HepG2 (cell line): ENCODE data around the gene TTLL13. TPM values are rescaled to one million over a fixed set of nuclear protein-coding genes. Genes with fewer than 3 reads are reported as not detected.

Source experiments
- ATAC-seq: fragments of 200-7000 bp; cut with Tn5 transposase; 3 replicates; pipeline ENCODE4 v1.9.1; 2020; ENCODE audit warnings: mild to moderate bottlenecking, moderate library complexity
- BruUV-seq: library from RNA; stranded (reverse); fragments of 400-500 nt; replicated peaks from 2 replicates; lab custom pipeline; 2021; lab: Mats Ljungman, UMichigan
- CTCF ChIA-PET: fragments of 300-600 bp; formaldehyde crosslinking; extraction: SDS; loops from one replicate; lab custom pipeline; 2021; ENCODE audit warnings: low total read pairs, inconsistent platforms, low intra/inter-chr PET ratio; lab: Yijun Ruan, JAX
- POLR2A ChIA-PET: fragments of 350-600 bp; sonication (Branson Sonifier 250); formaldehyde crosslinking; loops from one replicate; lab custom pipeline; 2020; ENCODE audit warnings: antibody characterized with exemption, inconsistent platforms; lab: Yijun Ruan, JAX
- DNase-seq: peaks from one replicate; pipeline ENCODE4 v3.0.0-alpha.2; 2015; ENCODE audit warnings: low spot score
- FAIRE-seq: peaks from 3 replicates; lab custom pipeline; 2011; peaks lifted over from hg19 to GRCh38; lab: Jason Lieb, UNC
- H2AFZ ChIP-seq: one replicate; pipeline ENCODE4 v1.6.1; 2011; ENCODE audit warnings: low read length, inconsistent platforms
- H3K27ac ChIP-seq: fragments of 300-600 bp; 3 replicates; pipeline ENCODE4 v1.8.0; 2011; ENCODE audit warnings: mixed run types, mild to moderate bottlenecking, mixed read lengths, low read length, inconsistent platforms; ENCODE audit not compliant: insufficient read depth; ENCODE audit errors: extremely low read length
- H3K27me3 ChIP-seq, 2 experiments: fragments of 200-600 bp in 1 of 2; 2 replicates in 1 of 2; 3 replicates in 1 of 2; pipeline versions ENCODE4 v1.6.0 to v1.8.0; 2011; ENCODE audit warnings: low read length in 2 of 2, mild to moderate bottlenecking in 2 of 2, moderate library complexity in 2 of 2, inconsistent platforms in 1 of 2; ENCODE audit not compliant: insufficient read depth in 2 of 2, control insufficient read depth in 1 of 2
- H3K36me3 ChIP-seq, 2 experiments: fragments of 200-600 bp in 1 of 2; replicated peaks in 1 of 2; 2 replicates in 1 of 2; 3 replicates in 1 of 2; pipeline versions ENCODE4 v1.5.1 to v1.8.0; 2011; ENCODE audit warnings: low read length in 2 of 2, inconsistent platforms in 1 of 2; ENCODE audit not compliant: insufficient read depth in 2 of 2, control insufficient read depth in 1 of 2
- H3K4me1 ChIP-seq: 2 replicates; pipeline ENCODE4 v1.5.1; 2012; ENCODE audit warnings: low read length, inconsistent platforms; ENCODE audit not compliant: insufficient read depth
- H3K4me2 ChIP-seq: 2 replicates; pipeline ENCODE4 v1.6.0; 2011; ENCODE audit warnings: low read depth, low read length, inconsistent platforms
- H3K4me3 ChIP-seq, 3 experiments: fragments of 200-600 bp in 1 of 3; sonication (generic), shearing (Covaris generic) in 1 of 3; replicated peaks in 1 of 3; 2 replicates each; pipeline ENCODE4 v1.5.1; 2011 to 2016; ENCODE audit warnings: low read length in 3 of 3, inconsistent platforms in 2 of 3, low read depth in 2 of 3, mild to moderate bottlenecking in 2 of 3, control low read depth in 1 of 3, mixed read lengths in 1 of 3; ENCODE audit not compliant: insufficient read depth in 1 of 3
- H3K79me2 ChIP-seq: one replicate; pipeline ENCODE4 v1.6.1; 2011; ENCODE audit warnings: low read length, inconsistent platforms; ENCODE audit not compliant: insufficient read depth
- H3K9ac ChIP-seq: 2 replicates; pipeline ENCODE4 v1.6.0; 2011; ENCODE audit warnings: mild to moderate bottlenecking, low read depth, low read length, inconsistent platforms; ENCODE audit not compliant: insufficient read depth
- H3K9me3 ChIP-seq: 2 replicates; pipeline ENCODE4 v1.5.1; 2012; ENCODE audit warnings: mild to moderate bottlenecking, low read length
- H4K20me1 ChIP-seq: 2 replicates; pipeline ENCODE4 v1.6.0; 2011; ENCODE audit warnings: inconsistent platforms, mild to moderate bottlenecking, low read length, moderate library complexity; ENCODE audit not compliant: insufficient read depth
- CHD2 ChIP-seq: IDR thresholded peaks from 2 replicates; pipeline ENCODE4 v1.6.1; 2011; ENCODE audit warnings: low read depth, low read length, improper control_type of control experiment
- FIP1L1 ChIP-seq: fragments of 200-400 bp; formaldehyde crosslinking; IDR thresholded peaks from 2 replicates; pipeline ENCODE4 v1.6.1; 2018; ENCODE audit warnings: low read depth, mild to moderate bottlenecking, low read length, moderate library complexity, borderline replicate concordance; ENCODE audit not compliant: insufficient read depth
- FLYWCH1 ChIP-seq: sonication (generic); formaldehyde crosslinking; IDR thresholded peaks from 2 replicates; pipeline ENCODE4 v1.8.1; 2023; ENCODE audit warnings: mild to moderate bottlenecking, missing genetic modification reagents
- KDM3A ChIP-seq: IDR thresholded peaks from 2 replicates; pipeline ENCODE4 v1.6.1; 2018; ENCODE audit warnings: low read depth, missing compliant biosample characterization
- MAFK ChIP-seq, 2 experiments: IDR thresholded peaks in 1 of 2; conservative IDR thresholded peaks in 1 of 2; 2 replicates each; pipeline ENCODE4 v1.6.1; 2011; ENCODE audit warnings: improper control_type of control experiment in 2 of 2, low read length in 2 of 2
- MEF2D ChIP-seq: sonication (generic); formaldehyde crosslinking; IDR thresholded peaks from 2 replicates; pipeline ENCODE4 v1.5.1; 2020; ENCODE audit warnings: mild to moderate bottlenecking, missing genetic modification reagents
- MYC ChIP-seq: sonication (generic); formaldehyde crosslinking; IDR thresholded peaks from 2 replicates; pipeline ENCODE4 v1.9.0; 2021; ENCODE audit warnings: missing genetic modification reagents, borderline replicate concordance
- NFKBIZ ChIP-seq: IDR thresholded peaks from 2 replicates; pipeline ENCODE4 v1.6.1; 2018; ENCODE audit warnings: missing genetic modification reagents, missing compliant biosample characterization
- REL ChIP-seq: sonication (generic); formaldehyde crosslinking; conservative IDR thresholded peaks from 2 replicates; pipeline ENCODE4 v1.8.0; 2022; ENCODE audit warnings: mild to moderate bottlenecking, missing genetic modification reagents, moderate library complexity
- RELA ChIP-seq: sonication (generic); formaldehyde crosslinking; IDR thresholded peaks from 2 replicates; pipeline ENCODE4 v1.4.0; 2020; ENCODE audit warnings: missing genetic modification reagents
- TEAD2 ChIP-seq: sonication (generic); formaldehyde crosslinking; IDR thresholded peaks from 2 replicates; pipeline ENCODE4 v1.9.0; 2021; ENCODE audit warnings: missing genetic modification reagents
- ZBTB7A ChIP-seq: sonication (generic); formaldehyde crosslinking; IDR thresholded peaks from 2 replicates; pipeline ENCODE4 v1.8.0; 2022; ENCODE audit warnings: mild to moderate bottlenecking, missing genetic modification reagents
- ZNF12 ChIP-seq: sonication (generic); formaldehyde crosslinking; IDR thresholded peaks from 2 replicates; pipeline ENCODE4 v1.5.0; 2020; ENCODE audit warnings: missing genetic modification reagents
- ZNF256 ChIP-seq: sonication (generic); formaldehyde crosslinking; conservative IDR thresholded peaks from 2 replicates; pipeline ENCODE4 v1.4.0; 2020; ENCODE audit warnings: missing genetic modification reagents
- ZNF468 ChIP-seq: sonication (generic); formaldehyde crosslinking; IDR thresholded peaks from 2 replicates; pipeline ENCODE4 v1.8.0; 2022; ENCODE audit warnings: mild to moderate bottlenecking, moderate library complexity, missing genetic modification reagents
- ZNF546 ChIP-seq: sonication (generic); formaldehyde crosslinking; conservative IDR thresholded peaks from 2 replicates; pipeline ENCODE4 v1.8.1; 2023; ENCODE audit warnings: mild to moderate bottlenecking, missing genetic modification reagents
- WGBS: methylation state at CpG from one replicate; pipeline ENCODE4 v1.1.6; 2017; ENCODE audit warnings: low lambda C conversion rate; 5-methylcytosine and 5-hydroxymethylcytosine counted together
- in situ Hi-C: cut with HindIII; loops from 2 replicates; pipeline ENCODE4 v1.10.0; 2017; ENCODE audit warnings: low pct_unique_long_range_greater_than_20kb; ENCODE audit not compliant: extremely low pct_ligation_motif_present
- intact Hi-C: fragments of 100-400 bp; cut with micrococcal nuclease; formaldehyde crosslinking; loops from one replicate; pipeline ENCODE4 v1.10.0; 2022; ENCODE audit not compliant: unreplicated experiment
- polyA plus RNA-seq, 8 experiments: library from polyadenylated mRNA; depleted of rRNA in 3 of 8; stranded (reverse) in 7 of 8; unstranded in 1 of 8; fragments of >200 nt; fragmentation: Illumina TruSeq in 4 of 8; extraction: Trizol in 4 of 8; gene quantifications; 2 replicates each; pipeline versions ENCODE4 v1.2.1 to v1.2.3, GENCODE V29; 2011 to 2016; ENCODE audit warnings: low read depth in 4 of 8, missing spikeins in 1 of 8, mixed read lengths in 1 of 8; ENCODE audit not compliant: insufficient read depth in 1 of 8
- total RNA-seq, 5 experiments: library from RNA; depleted of rRNA; stranded (reverse); fragments of >200 nt; fragmentation: Illumina TruSeq; extraction: Trizol; gene quantifications; 2 replicates each; pipeline ENCODE4 v1.2.3, GENCODE V29; 2016; ENCODE audit warnings: low read depth in 1 of 5
- TF ChIP-seq, protein P1 (sequence below): sonication (generic); formaldehyde crosslinking; IDR thresholded peaks from 2 replicates; pipeline ENCODE4 v1.8.1; 2022; ENCODE audit warnings: low read depth, mild to moderate bottlenecking, missing genetic modification reagents
- TF ChIP-seq, protein P2 (sequence below): sonication (generic); formaldehyde crosslinking; IDR thresholded peaks from 2 replicates; pipeline ENCODE4 v1.4.0; 2020; ENCODE audit warnings: mild to moderate bottlenecking, missing genetic modification reagents

Gene TTLL13
- total and polyA plus RNA-seq, 2 of the 13 experiments (the other 11 are each of a cell fraction or from before 2014, with no cell fraction given): 0.07 to 0.29 TPM

DNA sequence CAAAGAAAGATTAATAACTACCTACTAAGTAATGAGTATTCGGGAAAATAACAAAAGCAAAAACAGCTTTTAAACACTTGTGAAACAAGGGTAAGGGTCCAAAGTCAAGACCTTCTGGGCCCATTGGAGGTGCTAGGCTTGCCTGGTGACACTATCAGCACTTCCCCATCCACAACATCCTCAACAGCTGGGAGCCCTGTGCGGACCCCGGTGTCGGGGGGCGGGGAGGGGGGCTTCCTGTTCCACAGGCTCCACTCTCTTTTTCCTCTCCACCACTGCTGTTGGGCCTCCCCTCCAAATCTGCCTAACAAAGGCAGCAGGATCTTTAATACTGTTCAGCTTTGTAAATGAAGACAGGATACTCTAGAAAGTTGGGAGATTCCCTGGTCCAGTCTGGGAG is 37.7 kb downstream of the TTLL13 start:
- intact Hi-C loops: no loop called here

DNA sequence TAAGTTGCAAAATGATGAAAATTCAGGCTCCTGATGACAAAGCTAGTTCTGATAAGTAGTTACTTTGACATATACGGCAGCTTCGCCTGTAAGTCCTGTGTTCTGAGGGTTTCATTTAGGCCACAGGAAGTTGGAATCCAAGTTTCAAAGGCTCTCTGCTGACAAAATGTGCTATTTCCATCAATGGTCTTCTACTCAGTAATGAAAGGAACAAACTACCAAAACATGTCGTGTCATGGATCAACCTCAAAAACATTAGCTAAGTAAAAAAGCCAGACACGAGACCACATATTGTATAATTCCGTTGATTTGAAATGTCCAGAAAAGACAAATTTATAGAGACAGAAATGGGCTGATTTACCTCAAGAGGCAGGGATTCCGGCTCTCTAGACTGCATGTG is 38.6 kb downstream of the TTLL13 start:
- 38% methylated on average over 6 of the region's 6 CpGs for WGBS
- ChIA-PET POLR2A (no interaction called here), CTCF (no interaction called here)
- no peaks in the 10 kb centered on the region for H4K20me1 ChIP-seq
- FAIRE-seq (no peak), DNase-seq (no peak), ATAC-seq (no peak)
- no peaks in the 10 kb centered on the region for H3K79me2 ChIP-seq
- H3K9me3 ChIP-seq: no peaks in the 10 kb centered on the region
- H3K27me3 ChIP-seq: no peaks in the 10 kb centered on the region; a peak in 1 of 5 replicates
- no peak overlapping the region for H3K27ac ChIP-seq
- H3K4me2 ChIP-seq: no peak overlapping the region
- no peak overlapping the region for H2AFZ ChIP-seq
- intact Hi-C loops: no loop called here
- no peak overlapping the region for H3K4me3 ChIP-seq
- H3K4me1 ChIP-seq: peaks cover 6% of the 10 kb centered on the region
- in situ Hi-C loops: no loop called here
- no TSS peak for BruUV-seq
- no peak overlapping the region for H3K9ac ChIP-seq
- H3K36me3 ChIP-seq: no peaks in the 10 kb centered on the region
- TF ChIP-seq ZNF12 (CRISPR knock-in tag) (no peak), FLYWCH1 (CRISPR knock-in tag) (no peak), ZNF468 (CRISPR knock-in tag) (no peak), MYC (CRISPR knock-in tag) (no peak), RELA (CRISPR knock-in tag) (no peak), FIP1L1 (no peak), NFKBIZ (CRISPR knock-in tag) (no peak)
- TF ChIP-seq, protein P1, sequence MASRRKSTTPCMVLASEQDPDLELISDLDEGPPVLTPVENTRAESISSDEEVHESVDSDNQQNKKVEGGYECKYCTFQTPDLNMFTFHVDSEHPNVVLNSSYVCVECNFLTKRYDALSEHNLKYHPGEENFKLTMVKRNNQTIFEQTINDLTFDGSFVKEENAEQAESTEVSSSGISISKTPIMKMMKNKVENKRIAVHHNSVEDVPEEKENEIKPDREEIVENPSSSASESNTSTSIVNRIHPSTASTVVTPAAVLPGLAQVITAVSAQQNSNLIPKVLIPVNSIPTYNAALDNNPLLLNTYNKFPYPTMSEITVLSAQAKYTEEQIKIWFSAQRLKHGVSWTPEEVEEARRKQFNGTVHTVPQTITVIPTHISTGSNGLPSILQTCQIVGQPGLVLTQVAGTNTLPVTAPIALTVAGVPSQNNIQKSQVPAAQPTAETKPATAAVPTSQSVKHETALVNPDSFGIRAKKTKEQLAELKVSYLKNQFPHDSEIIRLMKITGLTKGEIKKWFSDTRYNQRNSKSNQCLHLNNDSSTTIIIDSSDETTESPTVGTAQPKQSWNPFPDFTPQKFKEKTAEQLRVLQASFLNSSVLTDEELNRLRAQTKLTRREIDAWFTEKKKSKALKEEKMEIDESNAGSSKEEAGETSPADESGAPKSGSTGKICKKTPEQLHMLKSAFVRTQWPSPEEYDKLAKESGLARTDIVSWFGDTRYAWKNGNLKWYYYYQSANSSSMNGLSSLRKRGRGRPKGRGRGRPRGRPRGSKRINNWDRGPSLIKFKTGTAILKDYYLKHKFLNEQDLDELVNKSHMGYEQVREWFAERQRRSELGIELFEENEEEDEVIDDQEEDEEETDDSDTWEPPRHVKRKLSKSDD (CRISPR knock-in tag): no peak

More for the DNA sequence above, 37.7 kb downstream of the TTLL13 start:
- Histone ChIP-seq H3K9ac (no peak overlapping the region), H3K27ac (no peak overlapping the region), H3K4me1 (peaks cover 5% of the 10 kb centered on the region), H3K79me2 (no peaks in the 10 kb centered on the region), H2AFZ (no peak overlapping the region), H3K27me3 (no peaks in the 10 kb centered on the region; a peak in 1 of 5 replicates), H4K20me1 (no peaks in the 10 kb centered on the region), H3K4me2 (peak overlapping the region; percentile 29; the same call in 1 of the 2 replicates), H3K9me3 (no peaks in the 10 kb centered on the region), H3K4me3 (no peak overlapping the region), H3K36me3 (no peaks in the 10 kb centered on the region)
- in situ Hi-C loops: no loop called here
- DNase-seq: no peak
- FAIRE-seq: no peak
- no TSS peak for BruUV-seq
- no peak for TF ChIP-seq MEF2D (CRISPR knock-in tag)
- TF ChIP-seq ZBTB7A (CRISPR knock-in tag): no peak
- TF ChIP-seq ZNF256: no peak
- TF ChIP-seq MAFK (conservative IDR thresholded peaks at IDR 0.05 in 1 of 2, IDR thresholded peaks at IDR 0.05 in 1 of 2; ENCODE audit: low read length in 2 of 2): no peak
- TF ChIP-seq REL (CRISPR knock-in tag): no peak
- TF ChIP-seq ZNF546: no peak
- no peak for TF ChIP-seq CHD2
- TF ChIP-seq, protein P2, sequence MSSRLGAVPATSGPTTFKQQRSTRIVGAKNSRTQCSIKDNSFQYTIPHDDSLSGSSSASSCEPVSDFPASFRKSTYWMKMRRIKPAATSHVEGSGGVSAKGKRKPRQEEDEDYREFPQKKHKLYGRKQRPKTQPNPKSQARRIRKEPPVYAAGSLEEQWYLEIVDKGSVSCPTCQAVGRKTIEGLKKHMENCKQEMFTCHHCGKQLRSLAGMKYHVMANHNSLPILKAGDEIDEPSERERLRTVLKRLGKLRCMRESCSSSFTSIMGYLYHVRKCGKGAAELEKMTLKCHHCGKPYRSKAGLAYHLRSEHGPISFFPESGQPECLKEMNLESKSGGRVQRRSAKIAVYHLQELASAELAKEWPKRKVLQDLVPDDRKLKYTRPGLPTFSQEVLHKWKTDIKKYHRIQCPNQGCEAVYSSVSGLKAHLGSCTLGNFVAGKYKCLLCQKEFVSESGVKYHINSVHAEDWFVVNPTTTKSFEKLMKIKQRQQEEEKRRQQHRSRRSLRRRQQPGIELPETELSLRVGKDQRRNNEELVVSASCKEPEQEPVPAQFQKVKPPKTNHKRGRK: no peak
- TF ChIP-seq KDM3A (CRISPR knock-in tag): no peak
- no peak for TF ChIP-seq TEAD2 (CRISPR knock-in tag)
- POLR2A ChIA-PET: no interaction called here
- CTCF ChIA-PET: no interaction called here
- 12% methylated on average over 5 of the region's 5 CpGs for WGBS
- no peak for ATAC-seq
